K562 (cell line): ENCODE results near the gene FRA10AC1. TPM values are rescaled to one million over a fixed set of nuclear protein-coding genes. Genes with fewer than 3 reads are reported as not detected.

Experiments used
- ATAC-seq: fragments of 200-7000 bp; cut with Tn5 transposase; 3 replicates; pipeline ENCODE4 v1.9.1; 2020; ENCODE audit warnings: moderate library complexity
- BruUV-seq: library from RNA; stranded (reverse); fragments of 400-500 nt; replicated peaks from 2 replicates; lab custom pipeline; 2021; lab: Mats Ljungman, UMichigan
- CTCF ChIA-PET: fragments of 300-600 bp; formaldehyde crosslinking; extraction: SDS; loops from one replicate; lab custom pipeline; 2021; ENCODE audit warnings: low intra/inter-chr PET ratio; lab: Yijun Ruan, JAX
- POLR2A ChIA-PET: fragments of 300-600, 350-650 bp; sonication (Branson Sonifier 250); formaldehyde crosslinking; extraction: SDS; loops from one replicate; lab custom pipeline; 2021; ENCODE audit warnings: antibody characterized with exemption, inconsistent platforms; lab: Yijun Ruan, JAX
- DNase-seq, 4 experiments: peaks; one replicate each; pipeline versions ENCODE4 v3.0.0 to v3.0.0-alpha.2; 2011 to 2018; ENCODE audit warnings: low spot score in 3 of 4, mixed read lengths in 3 of 4; ENCODE audit errors: extremely low read depth in 1 of 4
- FAIRE-seq: peaks from 2 replicates; lab custom pipeline; 2011; peaks lifted over from hg19 to GRCh38; lab: Jason Lieb, UNC
- H2AFZ ChIP-seq: 2 replicates; pipeline ENCODE4 v1.6.0; 2011; ENCODE audit warnings: low read depth, low read length, control low read depth, inconsistent platforms
- H3K27ac ChIP-seq: fragments of 200-600 bp; 3 replicates; pipeline ENCODE4 v1.8.0; 2011; ENCODE audit warnings: low read depth, mild to moderate bottlenecking, control low read depth, inconsistent platforms, low read length, moderate library complexity, mixed read lengths; ENCODE audit errors: extremely low read depth
- H3K27me3 ChIP-seq, 2 experiments: fragments of 300-600 bp in 1 of 2; 2 replicates in 1 of 2; 3 replicates in 1 of 2; pipeline versions ENCODE4 v1.6.0 to v1.8.0; 2011; ENCODE audit warnings: inconsistent platforms in 2 of 2, low read length in 2 of 2, mild to moderate bottlenecking in 1 of 2, mixed read lengths in 1 of 2, moderate library complexity in 1 of 2; ENCODE audit not compliant: control insufficient read depth in 2 of 2, insufficient read depth in 2 of 2
- H3K36me3 ChIP-seq: fragments of 300-600 bp; 3 replicates; pipeline ENCODE4 v1.8.0; 2011; ENCODE audit warnings: mild to moderate bottlenecking, low read length, inconsistent platforms; ENCODE audit not compliant: control insufficient read depth, insufficient read depth
- H3K4me1 ChIP-seq, 2 experiments: fragments of 200-600 bp in 1 of 2; replicated peaks in 1 of 2; 2 replicates in 1 of 2; 3 replicates in 1 of 2; pipeline versions ENCODE4 v1.5.1 to v1.8.0; 2011; ENCODE audit warnings: inconsistent platforms in 2 of 2, low read length in 2 of 2, mild to moderate bottlenecking in 1 of 2, mixed read lengths in 1 of 2, moderate library complexity in 1 of 2; ENCODE audit not compliant: control insufficient read depth in 2 of 2, insufficient read depth in 2 of 2
- H3K4me2 ChIP-seq: 2 replicates; pipeline ENCODE4 v1.6.1; 2011; ENCODE audit warnings: low read length, control low read depth, inconsistent platforms, mixed read lengths; ENCODE audit not compliant: insufficient read depth
- H3K4me3 ChIP-seq: fragments of 200-600 bp; sonication (generic), shearing (Covaris generic); 2 replicates; pipeline ENCODE4 v1.5.1; 2016; ENCODE audit warnings: control low read depth, inconsistent platforms
- H3K79me2 ChIP-seq: fragments of 200-600 bp; 3 replicates; pipeline ENCODE4 v1.8.0; 2011; ENCODE audit warnings: low read length, inconsistent platforms; ENCODE audit not compliant: control insufficient read depth, insufficient read depth
- H3K9ac ChIP-seq, 2 experiments: 2 replicates each; pipeline versions ENCODE4 v1.6.0 to v1.6.1; 2011; ENCODE audit warnings: low read depth in 2 of 2, low read length in 2 of 2, control low read depth in 1 of 2, inconsistent platforms in 1 of 2, mild to moderate bottlenecking in 1 of 2, mixed read lengths in 1 of 2; ENCODE audit not compliant: insufficient read depth in 1 of 2
- H3K9me1 ChIP-seq: one replicate; pipeline ENCODE4 v1.6.0; 2011; ENCODE audit warnings: inconsistent platforms, mild to moderate bottlenecking, low read length, moderate library complexity; ENCODE audit not compliant: control insufficient read depth, insufficient read depth
- H3K9me3 ChIP-seq: replicated peaks from 2 replicates; pipeline ENCODE4 v1.5.1; 2011; ENCODE audit warnings: low read depth, low read length, inconsistent platforms; ENCODE audit not compliant: control insufficient read depth, insufficient read depth
- H4K20me1 ChIP-seq: replicated peaks from 2 replicates; pipeline ENCODE4 v1.6.1; 2011; ENCODE audit warnings: low read length, inconsistent platforms, mixed read lengths; ENCODE audit not compliant: control insufficient read depth, insufficient read depth
- BACH1 ChIP-seq: fragments of 200-800 bp; sonication (Bioruptor generic); IDR thresholded peaks from 2 replicates; pipeline ENCODE4 v1.6.1; 2016; ENCODE audit warnings: missing genetic modification characterization, missing compliant biosample characterization
- CC2D1A ChIP-seq: fragments of 450-650 bp; IDR thresholded peaks from 2 replicates; pipeline ENCODE4 v1.6.1; 2017; ENCODE audit warnings: mild to moderate bottlenecking
- FOXA3 ChIP-seq, 2 experiments: fragments of 450-650 bp in 1 of 2; sonication (generic) in 1 of 2; formaldehyde crosslinking; IDR thresholded peaks in 1 of 2; conservative IDR thresholded peaks in 1 of 2; 2 replicates each; pipeline versions ENCODE4 v1.4.0 to v1.8.0; 2020 to 2022; ENCODE audit warnings: mild to moderate bottlenecking in 2 of 2, missing genetic modification reagents in 1 of 2
- FUS ChIP-seq: fragments of 200-400 bp; formaldehyde crosslinking; optimal IDR thresholded peaks from 2 replicates; pipeline ENCODE3; 2017; ENCODE audit warnings: low read depth, low read length
- HIVEP1 ChIP-seq: fragments of 250-450 bp; sonication (Bioruptor Pico); IDR thresholded peaks from 2 replicates; pipeline ENCODE4 v1.4.0; 2020; ENCODE audit warnings: mild to moderate bottlenecking
- LEF1 ChIP-seq: fragments of 450-650 bp; IDR thresholded peaks from 2 replicates; pipeline ENCODE4 v1.6.1; 2016; ENCODE audit warnings: mild to moderate bottlenecking
- MCM3 ChIP-seq: fragments of 450-650 bp; IDR thresholded peaks from 2 replicates; pipeline ENCODE4 v1.6.1; 2016
- MTA2 ChIP-seq: fragments of 450-650 bp; IDR thresholded peaks from 2 replicates; pipeline ENCODE4 v1.6.1; 2016; ENCODE audit warnings: low read depth
- MXD1 ChIP-seq: fragments of 250-450 bp; sonication (Bioruptor Pico); IDR thresholded peaks from 2 replicates; pipeline ENCODE4 v1.8.0; 2021; ENCODE audit warnings: borderline replicate concordance, mild to moderate bottlenecking, moderate library complexity; ENCODE audit not compliant: poor library complexity, severe bottlenecking
- MYNN ChIP-seq, 2 experiments: sonication (generic); formaldehyde crosslinking in 1 of 2; IDR thresholded peaks; 2 replicates each; pipeline versions ENCODE4 v1.5.0 to v1.6.1; 2016 to 2020; ENCODE audit warnings: antibody characterized with exemption in 1 of 2, missing genetic modification reagents in 1 of 2
- SAFB ChIP-seq: fragments of 200-400 bp; formaldehyde crosslinking; IDR thresholded peaks from 2 replicates; pipeline ENCODE4 v1.6.1; 2017; ENCODE audit warnings: low read depth, low read length, borderline replicate concordance
- SREBF2 ChIP-seq: sonication (generic); formaldehyde crosslinking; IDR thresholded peaks from 2 replicates; pipeline ENCODE4 v1.4.0; 2020; ENCODE audit warnings: mild to moderate bottlenecking, missing genetic modification reagents
- TCFL5 ChIP-seq: fragments of 250-450 bp; sonication (Bioruptor Pico); conservative IDR thresholded peaks from 2 replicates; pipeline ENCODE4 v1.6.1; 2021; ENCODE audit warnings: mild to moderate bottlenecking, moderate library complexity, matching md5 sums
- ZFX ChIP-seq: sonication (generic); formaldehyde crosslinking; IDR thresholded peaks from 2 replicates; pipeline ENCODE4 v1.8.0; 2022; ENCODE audit warnings: mild to moderate bottlenecking, missing genetic modification reagents, moderate library complexity
- ZNF263 ChIP-seq: sonication (generic); formaldehyde crosslinking; IDR thresholded peaks from 2 replicates; pipeline ENCODE4 v1.8.0; 2022; ENCODE audit warnings: mild to moderate bottlenecking, missing genetic modification reagents, borderline replicate concordance
- ZNF324 ChIP-seq: fragments of 250-450 bp; sonication (Bioruptor Pico); IDR thresholded peaks from 2 replicates; pipeline ENCODE4 v1.4.0; 2020; ENCODE audit warnings: mild to moderate bottlenecking
- ZNF511 ChIP-seq: sonication (generic); formaldehyde crosslinking; IDR thresholded peaks from 2 replicates; pipeline ENCODE4 v1.8.0; 2022; ENCODE audit warnings: mild to moderate bottlenecking, missing genetic modification reagents
- WGBS: fragments of 100-300 bp; shearing (Covaris generic); methylation state at CpG from one replicate; pipeline ENCODE4 v1.1.6; 2016; ENCODE audit warnings: low coverage, mixed read lengths; ENCODE audit not compliant: insufficient coverage; ENCODE audit errors: missing lambda C conversion rate; 5-methylcytosine and 5-hydroxymethylcytosine counted together
- in situ Hi-C: fragments of 300-500 bp; cut with MboI; formaldehyde crosslinking; loops from 4 replicates; pipeline ENCODE4 v1.15.0; 2018; ENCODE audit warnings: inconsistent platforms, mixed read lengths
- intact Hi-C: fragments of 100-400 bp; cut with micrococcal nuclease; formaldehyde crosslinking; loops from 2 replicates; pipeline ENCODE4 v1.14.2; 2022
- polyA plus RNA-seq, 8 experiments: library from polyadenylated mRNA; depleted of rRNA in 4 of 8; stranded (reverse) in 5 of 8; unstranded in 3 of 8; fragments of >200 nt; fragmentation: Nextera tagmentation in 2 of 8; fragmentation: Illumina TruSeq in 1 of 8; extraction: Ambion mirVana in 2 of 8; extraction: Trizol in 1 of 8; gene quantifications; 2 replicates each; pipeline versions ENCODE4 v1.2.1 to v1.2.3, GENCODE V29; 2011 to 2014; ENCODE audit warnings: inconsistent platforms in 1 of 8, missing spikeins in 1 of 8
- total RNA-seq, 7 experiments: library from RNA; depleted of rRNA in 6 of 7; stranded (reverse); fragments of >200 nt in 6 of 7; fragmentation: Illumina TruSeq in 2 of 7; extraction: Trizol in 2 of 7; gene quantifications; 2 replicates each; pipeline versions ENCODE4 v1.2.1 to v1.2.3, GENCODE V29; 2011 to 2021; ENCODE audit warnings: low replicate concordance in 1 of 7
- TF ChIP-seq, protein P1 (sequence below): sonication (generic); formaldehyde crosslinking; IDR thresholded peaks from 2 replicates; pipeline ENCODE4 v1.8.1; 2022; ENCODE audit warnings: missing genetic modification reagents

FRA10AC1 gene
- total and polyA plus RNA-seq, 9 of the 15 experiments (the other 6 are each of a cell fraction or from before 2014, with no cell fraction given) = 4.4 to 11.8 (median 8.0) TPM

GRCh38 chr10:93710333-93710909 lies 8.0 kb upstream of the FRA10AC1 start:
- Histone ChIP-seq H4K20me1 (no peaks in the 10 kb centered on the region), H3K9ac (no peak overlapping the region), H3K79me2 (no peaks in the 10 kb centered on the region), H3K4me2 (no peak overlapping the region), H3K4me1 (no peaks in the 10 kb centered on the region), H3K9me3 (no peaks in the 10 kb centered on the region), H3K27me3 (0 out of 5 replicates have a peak, but pooled peaks cover 0 to 3% of the 10 kb centered on the region in 2 experiments), H3K4me3 (no peak overlapping the region), H3K36me3 (no peaks in the 10 kb centered on the region), H3K27ac (no peak overlapping the region), H2AFZ (no peak overlapping the region), H3K9me1 (no peaks in the 10 kb centered on the region)
- ChIA-PET POLR2A (no interaction called here), CTCF (no interaction called here)
- DNase-seq = no peak
- no peak for FAIRE-seq
- in situ Hi-C loops (no loop called here), intact Hi-C loops (no loop called here)
- no TSS peak for BruUV-seq
- TF ChIP-seq MYNN (IDR thresholded peaks at IDR 0.05) (no peak), MYNN (CRISPR knock-in tag; IDR thresholded peaks at IDR 0.05) (no peak), CC2D1A (no peak), HIVEP1 (CRISPR knock-in tag) (no peak), ZFX (no peak), ZNF511 (CRISPR knock-in tag) (no peak), SAFB (no peak), FUS (no peak), MTA2 (no peak), BACH1 (no peak), FOXA3 (CRISPR knock-in tag; conservative IDR thresholded peaks at IDR 0.05 in 1 of 2, IDR thresholded peaks at IDR 0.05 in 1 of 2) (no peak), LEF1 (no peak), SREBF2 (no peak), ZNF263 (CRISPR knock-in tag) (no peak), TCFL5 (CRISPR knock-in tag) (no peak), ZNF324 (CRISPR knock-in tag) (no peak), MCM3 (no peak), MXD1 (no peak)
- TF ChIP-seq, protein P1, sequence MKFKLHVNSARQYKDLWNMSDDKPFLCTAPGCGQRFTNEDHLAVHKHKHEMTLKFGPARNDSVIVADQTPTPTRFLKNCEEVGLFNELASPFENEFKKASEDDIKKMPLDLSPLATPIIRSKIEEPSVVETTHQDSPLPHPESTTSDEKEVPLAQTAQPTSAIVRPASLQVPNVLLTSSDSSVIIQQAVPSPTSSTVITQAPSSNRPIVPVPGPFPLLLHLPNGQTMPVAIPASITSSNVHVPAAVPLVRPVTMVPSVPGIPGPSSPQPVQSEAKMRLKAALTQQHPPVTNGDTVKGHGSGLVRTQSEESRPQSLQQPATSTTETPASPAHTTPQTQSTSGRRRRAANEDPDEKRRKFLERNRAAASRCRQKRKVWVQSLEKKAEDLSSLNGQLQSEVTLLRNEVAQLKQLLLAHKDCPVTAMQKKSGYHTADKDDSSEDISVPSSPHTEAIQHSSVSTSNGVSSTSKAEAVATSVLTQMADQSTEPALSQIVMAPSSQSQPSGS (CRISPR knock-in tag) = no peak
- ATAC-seq = no peak
- WGBS = 0% methylated on average over 5 of the region's 5 CpGs
